Measurements from ENCODE around the gene MINDY1. TPM values are rescaled to one million over a fixed set of nuclear protein-coding genes. Genes with fewer than 3 reads are reported as not detected.

Gene MINDY1, protein sequence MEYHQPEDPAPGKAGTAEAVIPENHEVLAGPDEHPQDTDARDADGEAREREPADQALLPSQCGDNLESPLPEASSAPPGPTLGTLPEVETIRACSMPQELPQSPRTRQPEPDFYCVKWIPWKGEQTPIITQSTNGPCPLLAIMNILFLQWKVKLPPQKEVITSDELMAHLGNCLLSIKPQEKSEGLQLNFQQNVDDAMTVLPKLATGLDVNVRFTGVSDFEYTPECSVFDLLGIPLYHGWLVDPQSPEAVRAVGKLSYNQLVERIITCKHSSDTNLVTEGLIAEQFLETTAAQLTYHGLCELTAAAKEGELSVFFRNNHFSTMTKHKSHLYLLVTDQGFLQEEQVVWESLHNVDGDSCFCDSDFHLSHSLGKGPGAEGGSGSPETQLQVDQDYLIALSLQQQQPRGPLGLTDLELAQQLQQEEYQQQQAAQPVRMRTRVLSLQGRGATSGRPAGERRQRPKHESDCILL
- 5.7 and 10.5 TPM in 2 replicates for total RNA-seq

DNA sequence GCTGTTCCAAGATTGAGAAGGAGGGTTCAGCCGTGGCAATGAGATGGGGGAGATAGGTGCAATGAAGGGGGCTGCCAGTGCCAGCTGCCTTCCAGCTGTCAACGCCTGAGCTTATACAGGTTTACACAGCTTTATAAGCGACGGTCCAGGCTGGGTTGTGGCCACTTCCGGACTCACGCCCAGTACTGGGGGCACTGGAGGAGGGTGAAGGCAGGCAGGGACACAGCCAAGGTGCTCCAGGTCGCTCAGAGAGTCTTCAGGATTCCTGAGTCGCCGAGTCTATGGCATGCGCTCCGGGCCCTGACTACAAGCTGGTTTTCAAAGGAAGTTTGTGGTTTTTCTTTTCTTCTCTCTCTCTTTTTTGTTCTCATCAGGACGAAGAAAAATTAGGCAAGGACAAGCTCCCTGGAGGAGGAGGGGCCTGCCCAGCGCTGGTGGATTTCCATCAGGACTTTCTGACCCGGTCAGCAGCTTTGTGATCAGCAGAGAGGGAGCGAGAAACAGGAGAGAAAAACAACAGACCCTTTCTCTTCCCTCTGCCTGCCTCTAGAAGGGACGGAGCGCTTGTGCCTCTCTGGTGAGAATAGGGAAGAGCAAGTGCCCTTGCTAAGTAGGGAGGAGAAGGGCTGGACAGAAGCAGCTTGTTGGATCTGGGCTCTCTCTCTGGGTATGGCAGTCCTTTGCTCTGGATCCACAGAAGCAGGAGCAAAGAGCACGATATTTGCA lies at the start of gene MINDY1:
Gene MINDY1, minus strand, starts transcription at position 576 of the 726 bp plus-strand sequence. CDS start 4,285 bp downstream, outside the sequence.

DNA sequence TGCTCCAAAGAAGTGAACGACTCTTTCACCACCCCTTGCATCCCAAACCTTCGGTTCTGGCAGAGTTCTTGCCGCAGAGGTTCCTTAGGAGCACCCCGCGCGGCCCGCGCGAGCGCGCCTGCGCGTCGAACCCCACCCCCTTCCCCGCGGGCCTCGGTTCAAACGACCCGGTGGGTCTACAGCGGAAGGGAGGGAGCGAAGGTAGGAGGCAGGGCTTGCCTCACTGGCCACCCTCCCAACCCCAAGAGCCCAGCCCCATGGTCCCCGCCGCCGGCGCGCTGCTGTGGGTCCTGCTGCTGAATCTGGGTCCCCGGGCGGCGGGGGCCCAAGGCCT lies 40.9 kb upstream of the MINDY1 start, which contains the start of gene C1orf56:
Gene C1orf56, plus strand, starts transcription at position 161 of the 334 bp plus-strand sequence. Its CDS starts 97 bp downstream, at position 258.

DNA sequence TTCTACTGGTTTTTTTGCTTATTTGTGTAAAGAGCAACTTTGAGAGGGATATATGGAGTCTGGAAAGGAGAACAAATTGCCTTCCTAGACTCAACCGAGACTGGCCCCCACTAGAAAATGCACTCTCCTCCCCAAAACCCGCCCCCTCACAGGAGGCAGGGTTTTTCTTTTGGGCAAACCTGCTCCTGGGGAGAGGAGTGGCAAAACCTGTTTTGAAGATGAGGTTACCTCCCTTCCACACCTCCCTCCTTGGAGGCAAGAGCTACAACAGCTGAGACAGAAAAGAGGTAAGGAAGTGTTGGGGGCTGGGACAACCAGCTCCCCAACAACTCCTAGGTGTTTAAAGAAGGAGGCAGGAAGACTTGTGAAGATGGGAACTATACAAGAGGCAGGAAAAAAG lies 29.7 kb upstream of the MINDY1 start, which contains the start of gene BNIPL:
Gene BNIPL, plus strand, starts transcription at position 231 of the 400 bp plus-strand sequence. Its CDS starts 140 bp downstream, at position 371.

DNA sequence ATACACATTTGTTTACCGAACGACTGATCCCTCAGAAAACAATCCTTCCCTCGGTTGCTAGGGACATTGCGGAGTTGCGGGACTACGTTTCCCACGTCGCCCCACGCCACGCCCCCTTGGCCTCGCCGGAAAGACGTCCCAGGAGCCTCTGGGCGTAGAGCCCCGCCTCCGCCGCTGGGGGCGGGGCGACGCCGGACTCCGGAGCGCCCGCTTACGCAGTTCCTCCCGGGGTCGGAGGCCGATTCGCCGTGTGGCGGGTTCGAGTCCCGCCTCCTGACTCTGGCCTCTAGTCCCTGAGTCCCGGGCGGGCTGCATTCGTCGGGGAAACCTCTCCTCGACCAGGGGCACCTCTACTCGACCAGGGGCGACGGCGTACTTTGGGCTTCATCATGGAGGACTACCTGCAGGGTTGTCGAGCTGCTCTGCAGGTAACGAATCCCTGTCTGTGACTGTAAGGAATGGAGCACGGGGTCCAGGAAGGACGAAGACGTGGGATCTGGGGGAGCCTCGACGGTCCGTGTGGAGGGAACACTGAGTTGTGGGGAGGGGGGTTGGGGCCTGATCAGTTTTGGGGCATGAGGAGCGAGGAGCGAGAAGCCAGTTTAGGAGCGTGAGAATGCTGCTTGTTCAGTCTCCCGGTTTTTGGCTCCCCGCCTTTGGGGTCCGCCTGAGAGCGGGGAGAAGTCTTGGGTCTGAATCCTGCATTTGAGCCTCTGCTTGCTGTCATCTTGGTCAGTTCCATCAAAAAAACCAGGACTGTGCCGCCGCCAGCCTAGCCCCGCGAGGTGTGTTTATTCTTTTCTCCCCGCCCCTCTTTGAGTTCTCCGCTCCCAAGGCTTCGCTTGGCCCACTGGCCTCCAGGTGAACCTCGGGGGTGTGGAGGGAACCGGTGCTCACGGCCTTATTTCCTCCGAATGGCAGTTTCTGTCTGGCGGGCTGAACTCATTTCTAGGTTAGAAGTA lies 1.8 kb upstream of the MINDY1 start, which contains the start of gene PRUNE1:
Gene PRUNE1, plus strand, starts transcription at position 206 of the 962 bp plus-strand sequence. Its CDS starts 184 bp downstream, at position 390.

DNA sequence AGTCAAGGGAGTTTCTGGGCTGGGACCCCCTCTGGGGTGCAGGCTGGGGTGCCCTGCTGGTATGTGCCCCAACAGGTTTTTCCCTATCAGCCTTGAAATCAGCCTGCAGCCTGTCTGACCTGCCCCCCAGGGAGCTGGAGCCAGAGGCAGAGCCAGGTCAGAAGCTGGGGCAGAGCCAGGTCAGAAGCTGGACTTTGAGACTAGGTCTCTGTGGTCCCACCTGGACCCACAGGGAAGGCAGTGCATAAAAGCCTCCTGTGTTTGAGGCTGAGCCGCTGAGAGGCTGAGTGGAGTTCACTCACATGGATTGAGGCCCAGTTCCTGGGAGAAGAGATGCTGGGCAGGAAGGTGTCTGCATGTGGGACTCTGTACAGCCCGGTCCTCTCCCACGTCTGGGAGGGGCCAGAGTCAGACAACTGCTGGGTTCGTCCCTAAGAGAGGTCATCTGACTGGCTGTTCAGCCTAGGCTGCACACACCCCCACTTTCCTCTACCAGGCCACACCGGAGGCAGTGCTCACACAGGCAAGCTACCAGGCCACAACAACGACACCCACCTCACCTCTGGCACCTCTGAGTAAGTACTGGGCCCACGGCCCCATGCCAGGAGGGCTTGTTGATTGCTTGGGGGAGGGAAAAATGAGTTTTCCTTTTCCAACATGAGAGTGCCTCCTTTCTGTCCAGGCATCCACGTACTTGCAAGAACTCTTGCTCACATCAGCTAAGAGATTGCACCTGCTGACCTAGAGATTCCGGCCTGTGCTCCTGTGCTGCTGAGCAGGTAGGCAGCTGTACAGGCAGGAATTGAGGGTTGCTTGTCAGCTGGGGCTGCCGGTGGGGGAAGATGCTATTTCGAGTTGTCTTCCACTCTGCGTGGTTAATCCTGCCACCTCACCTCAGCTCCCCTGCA lies 24.6 kb downstream of the MINDY1 start, which contains the start of gene ANXA9:
Gene ANXA9, plus strand, starts transcription at position 488 of the 908 bp plus-strand sequence. CDS start 814 bp downstream, outside the sequence.

DNA sequence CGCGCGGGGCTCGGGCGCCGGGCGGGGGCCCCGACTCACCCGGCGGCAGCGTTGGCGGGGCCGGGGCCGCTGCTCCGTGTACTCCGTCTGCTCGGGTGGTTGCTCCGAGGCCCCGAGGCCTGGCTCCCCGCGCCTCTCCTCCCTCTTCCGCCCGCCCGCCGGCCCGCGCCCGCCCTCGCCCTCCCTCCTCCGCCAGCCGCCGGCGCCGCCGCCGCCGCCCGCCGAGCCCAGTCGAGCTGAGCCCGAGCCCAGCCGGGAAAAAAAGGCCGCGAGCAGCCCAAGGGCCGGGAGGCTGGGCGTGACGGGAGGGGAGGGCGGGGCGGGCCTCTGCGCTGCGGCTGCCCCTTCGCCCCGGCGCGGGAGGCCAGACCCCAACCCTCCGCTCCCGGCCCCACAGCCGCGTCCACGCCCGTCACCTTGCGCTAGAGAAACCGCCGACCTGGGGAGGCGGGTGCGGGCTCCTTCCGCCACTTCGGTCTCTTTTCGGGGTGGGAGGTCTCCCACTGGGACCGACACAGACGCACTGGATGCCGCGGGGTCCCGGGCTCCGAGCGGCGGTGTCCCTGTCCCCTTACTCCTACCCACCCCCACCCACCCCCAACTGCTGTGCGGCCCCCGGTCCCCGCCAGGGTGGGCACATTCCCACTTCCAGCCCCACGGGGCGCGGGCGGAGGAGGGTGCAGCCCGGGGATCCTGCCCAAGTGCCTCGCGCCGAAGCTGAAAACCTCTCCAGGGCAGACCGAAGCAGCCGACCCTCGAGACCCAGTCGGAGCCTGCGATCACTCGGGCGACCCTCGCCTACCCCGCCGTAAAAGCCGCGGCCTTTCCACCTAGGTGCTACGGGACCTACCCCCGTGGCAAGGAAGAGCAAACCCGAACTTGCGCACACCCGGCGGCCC lies 31.9 kb downstream of the MINDY1 start, which contains the start of gene CERS2:
Gene CERS2, minus strand, starts transcription at position 256 of the 899 bp plus-strand sequence. CDS start 5,745 bp downstream, outside the sequence.

Other genes starting within 250 kb of the MINDY1 start
- gene CTSS, start 241.1 kb downstream of the MINDY1 start, total RNA-seq: 10.6 and 12.9 TPM in 2 replicates
- gene CTSK, start 198.6 kb downstream of the MINDY1 start, total RNA-seq: 2.3 and 3.2 TPM in 2 replicates
- 16.7 and 26.8 TPM in 2 replicates for gene ARNT, start 130.3 kb downstream of the MINDY1 start, total RNA-seq
- gene CTXND2, start 119.8 kb downstream of the MINDY1 start, total RNA-seq: not detected in 2 replicates
- gene SETDB1, start 80.5 kb downstream of the MINDY1 start, total RNA-seq: 34.0 and 35.1 TPM in 2 replicates
- 65.1 and 87.3 TPM in 2 replicates for gene CERS2, start 32.1 kb downstream of the MINDY1 start, total RNA-seq
- gene ANXA9, start 24.6 kb downstream of the MINDY1 start, total RNA-seq: not detected in 2 replicates
- gene PRUNE1, start 1.5 kb upstream of the MINDY1 start, total RNA-seq: 3.1 and 5.5 TPM in 2 replicates
- under 0.01 and 0.09 TPM in 2 replicates for gene BNIPL, start 29.7 kb upstream of the MINDY1 start, total RNA-seq
- gene C1orf56, start 40.8 kb upstream of the MINDY1 start, total RNA-seq: 0.81 and 1.3 TPM in 2 replicates
- gene CDC42SE1, start 52.7 kb upstream of the MINDY1 start, total RNA-seq: 56.3 and 58.8 TPM in 2 replicates
- gene MLLT11, start 53.5 kb upstream of the MINDY1 start, total RNA-seq: 1.8 and 4.8 TPM in 2 replicates
- 6.6 and 8.6 TPM in 2 replicates for gene GABPB2, start 63.9 kb upstream of the MINDY1 start, total RNA-seq
- gene SEMA6C, start 139.7 kb upstream of the MINDY1 start, total RNA-seq: 8.9 and 11.3 TPM in 2 replicates
- not detected in 2 replicates for gene TNFAIP8L2, start 149.7 kb upstream of the MINDY1 start, total RNA-seq
- 2.9 and 4.8 TPM in 2 replicates for gene LYSMD1, start 159.0 kb upstream of the MINDY1 start, total RNA-seq
- 20.8 and 21.0 TPM in 2 replicates for gene SCNM1, start 159.2 kb upstream of the MINDY1 start, total RNA-seq
- 0.28 and 0.36 TPM in 2 replicates for gene TMOD4, start 169.1 kb upstream of the MINDY1 start, total RNA-seq
- gene VPS72, start 183.3 kb upstream of the MINDY1 start, total RNA-seq: 56.9 and 58.1 TPM in 2 replicates
- 37.8 and 48.8 TPM in 2 replicates for gene PIP5K1A, start 191.7 kb upstream of the MINDY1 start, total RNA-seq
- 296 and 298 TPM in 2 replicates for gene PSMD4, start 247.8 kb upstream of the MINDY1 start, total RNA-seq